IPS-18c (cell line): ENCODE results near the gene POT1.

Source experiments
- H3K4me3 ChIP-seq: 2 replicates; pipeline ENCODE4 v1.7.0; 2013; ENCODE audit warnings: low read depth, mild to moderate bottlenecking, low read length, moderate library complexity; ENCODE audit not compliant: insufficient read depth
- H3K9me3 ChIP-seq: one replicate; pipeline ENCODE4 v1.6.1; 2013; ENCODE audit warnings: mild to moderate bottlenecking, low read length, moderate library complexity; ENCODE audit not compliant: control insufficient read depth, insufficient read depth

The POT1 gene

DNA sequence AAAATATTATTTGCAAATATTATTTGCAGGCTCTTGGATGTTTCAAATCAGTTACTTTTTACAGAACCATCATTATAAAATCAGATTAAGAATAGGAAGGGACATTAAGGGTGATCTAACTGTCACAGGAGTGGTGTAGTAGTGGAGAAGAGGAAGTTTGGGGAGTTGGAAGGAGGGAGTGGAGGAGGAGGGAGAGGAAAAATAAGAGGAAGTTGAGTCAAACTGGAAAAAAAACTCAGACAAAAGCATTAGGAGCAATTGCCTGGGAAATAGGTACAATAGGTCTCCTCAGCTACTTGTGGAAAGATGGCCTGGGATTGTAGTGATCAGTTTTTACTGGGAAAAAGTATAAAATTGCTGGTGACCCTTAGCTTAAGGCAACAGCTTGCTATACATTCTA, 86.3 kb downstream of the POT1 start:
- Histone ChIP-seq H3K9me3 (no peaks in the 10 kb centered on the region), H3K4me3 (no peak overlapping the region)

DNA sequence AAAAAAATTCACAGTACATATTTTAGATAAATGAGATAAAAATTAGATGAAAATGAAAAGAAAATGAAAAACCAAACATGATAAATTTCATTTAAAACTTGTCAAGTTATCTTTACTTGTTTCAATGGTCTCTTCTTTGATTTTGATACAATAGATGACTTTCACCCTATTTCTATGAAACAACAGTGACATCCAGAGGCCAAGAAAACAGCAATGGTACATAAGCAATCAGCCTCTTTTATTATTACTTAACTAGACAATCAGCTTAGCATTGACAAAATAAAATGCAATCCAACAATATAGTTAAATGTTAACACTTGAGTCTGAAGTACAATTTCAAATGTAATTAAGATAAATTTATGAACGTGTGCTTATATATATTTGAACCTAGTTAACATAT, 89.2 kb downstream of the POT1 start:
- H3K9me3 ChIP-seq = no peaks in the 10 kb centered on the region
- H3K4me3 ChIP-seq = no peak overlapping the region

DNA sequence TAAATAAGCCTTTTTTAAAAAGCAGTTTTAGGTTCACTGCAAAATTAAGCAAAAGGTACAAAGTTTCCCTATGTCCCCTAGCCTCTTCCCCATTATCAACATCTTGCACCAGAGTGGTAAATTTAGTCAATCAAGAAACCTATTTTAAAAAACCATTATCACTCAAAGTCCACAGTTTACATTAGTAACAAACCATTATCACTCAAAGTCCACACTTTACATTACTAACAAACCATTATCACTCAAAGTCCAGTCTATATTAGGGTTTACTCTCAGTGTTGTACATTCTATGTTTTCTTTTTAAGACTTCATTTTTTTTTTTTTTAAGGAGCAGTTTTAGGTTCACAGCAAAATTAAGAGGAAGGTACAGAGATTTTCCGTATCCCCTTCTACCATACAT, 89.9 kb downstream of the POT1 start:
- no peaks in the 10 kb centered on the region for H3K9me3 ChIP-seq
- no peak overlapping the region for H3K4me3 ChIP-seq

DNA sequence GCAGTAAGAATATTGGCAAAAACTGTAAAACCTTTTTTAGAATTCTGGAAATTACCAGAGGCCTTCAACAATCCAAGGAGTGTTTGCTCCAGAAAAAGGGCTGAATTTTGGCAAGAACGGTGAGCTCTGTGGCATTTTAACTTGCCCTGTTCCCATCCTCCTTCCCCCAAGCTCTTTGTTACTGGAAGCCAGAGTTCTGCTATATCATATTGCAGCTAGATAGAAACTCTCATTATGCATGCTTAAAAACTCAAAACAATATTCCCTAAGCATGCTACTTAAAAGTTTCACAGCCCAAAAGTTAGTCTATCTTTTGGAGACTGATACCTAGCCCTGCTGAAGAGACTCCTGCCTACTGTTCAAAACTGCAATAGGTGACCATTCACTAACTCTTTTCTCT, 93.5 kb downstream of the POT1 start:
- H3K4me3 ChIP-seq = no peak overlapping the region
- H3K9me3 ChIP-seq = no peaks in the 10 kb centered on the region

DNA sequence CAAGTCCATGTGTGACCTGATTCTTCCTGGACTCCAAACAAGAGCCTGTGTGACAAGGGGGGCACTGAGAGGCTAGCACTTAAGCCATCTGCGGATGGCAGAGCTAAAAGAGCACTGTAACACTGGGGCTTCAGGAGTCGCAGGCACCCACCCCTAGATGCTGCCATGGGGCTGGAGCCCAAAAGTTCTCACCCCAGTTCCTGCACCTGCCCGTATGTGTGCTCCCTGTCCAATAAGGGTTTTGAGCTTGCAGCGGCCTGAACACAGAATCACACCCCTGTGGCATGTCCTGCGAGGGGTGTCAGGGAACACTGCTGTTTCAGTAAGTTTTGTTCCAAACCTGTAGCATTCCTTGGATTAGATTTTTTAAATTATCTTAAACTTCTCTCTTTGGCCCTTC, 110.8 kb downstream of the POT1 start:
- Histone ChIP-seq H3K4me3 (no peak overlapping the region), H3K9me3 (peaks cover 5% of the 10 kb centered on the region)

DNA sequence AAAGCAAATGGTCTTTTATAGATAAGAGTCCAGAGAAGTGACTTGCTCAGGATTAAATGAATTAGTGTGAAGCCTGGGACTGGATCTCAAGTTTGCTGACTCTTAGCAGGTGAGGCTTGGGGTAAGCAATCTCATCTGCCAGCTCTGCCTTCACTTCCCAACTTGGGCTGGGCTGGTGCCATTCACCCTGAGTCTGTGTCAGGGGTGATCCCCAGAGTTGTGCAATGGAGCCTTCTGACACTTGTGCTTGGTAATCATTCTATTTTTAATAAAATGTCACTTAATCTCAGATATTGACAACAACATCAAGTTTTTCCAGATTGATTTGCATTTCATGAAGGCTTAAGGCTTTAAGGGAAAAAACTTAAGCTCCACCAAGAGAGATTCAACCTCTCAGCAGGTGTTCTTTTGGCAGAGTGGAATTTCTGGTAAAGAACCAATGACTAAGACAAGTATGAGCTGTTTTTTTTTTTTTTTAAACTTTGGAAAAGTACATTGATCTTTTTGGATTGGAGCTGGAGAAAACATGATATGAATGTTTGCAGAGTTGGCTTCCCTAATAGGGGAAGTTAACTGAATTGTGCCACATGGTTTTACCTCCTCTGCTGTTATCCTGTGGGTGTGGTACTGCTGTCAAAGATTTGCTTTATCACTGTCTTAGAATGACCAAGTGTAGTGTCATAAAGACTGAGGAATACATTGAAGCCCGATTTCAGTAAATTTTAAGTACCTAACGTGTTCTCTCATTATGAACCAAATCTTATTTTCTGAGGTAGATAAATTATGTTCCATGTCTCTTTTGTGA, 115.4 kb downstream of the POT1 start:
- Histone ChIP-seq H3K9me3 (peaks cover 5% of the 10 kb centered on the region), H3K4me3 (no peak overlapping the region)

DNA sequence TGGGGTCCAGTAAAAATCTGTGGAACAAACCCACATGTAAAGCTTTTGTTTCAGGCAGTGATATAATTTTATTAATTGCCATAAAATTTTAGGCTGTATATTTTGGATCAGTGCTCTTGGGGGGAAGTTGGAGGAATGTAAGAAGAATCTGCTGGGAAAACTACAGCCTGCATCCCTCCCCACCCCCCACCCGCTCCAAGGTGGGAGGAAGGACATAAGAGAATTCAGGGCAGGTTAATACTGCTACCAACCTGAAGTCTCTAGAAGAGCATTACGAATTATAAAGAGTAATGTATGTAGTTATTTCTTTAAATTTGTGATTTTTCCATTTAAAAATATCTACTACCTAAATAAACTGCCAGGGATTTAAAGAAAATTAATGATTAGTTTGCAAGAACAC, 116.9 kb downstream of the POT1 start:
- Histone ChIP-seq H3K4me3 (no peak overlapping the region), H3K9me3 (no peaks in the 10 kb centered on the region)

DNA sequence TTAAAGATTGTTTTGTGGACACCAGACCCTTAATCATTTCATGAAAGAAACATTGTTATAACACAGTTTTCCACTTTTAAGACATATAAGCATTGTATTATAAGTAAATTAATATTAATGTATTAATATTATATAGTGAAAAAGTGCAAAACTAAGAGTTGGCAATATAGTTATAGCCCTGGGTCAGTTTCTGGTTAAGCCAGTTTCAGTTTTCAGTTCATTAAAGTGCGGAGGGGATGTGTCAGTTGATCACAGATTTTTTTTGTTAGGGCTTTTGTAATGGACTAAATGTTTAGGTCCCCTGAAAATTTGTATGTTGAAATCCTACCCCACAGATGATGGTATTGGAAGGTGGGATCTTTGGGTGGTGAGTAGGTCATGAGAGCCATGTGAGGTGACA, 118.3 kb downstream of the POT1 start:
- no peak overlapping the region for H3K4me3 ChIP-seq

DNA sequence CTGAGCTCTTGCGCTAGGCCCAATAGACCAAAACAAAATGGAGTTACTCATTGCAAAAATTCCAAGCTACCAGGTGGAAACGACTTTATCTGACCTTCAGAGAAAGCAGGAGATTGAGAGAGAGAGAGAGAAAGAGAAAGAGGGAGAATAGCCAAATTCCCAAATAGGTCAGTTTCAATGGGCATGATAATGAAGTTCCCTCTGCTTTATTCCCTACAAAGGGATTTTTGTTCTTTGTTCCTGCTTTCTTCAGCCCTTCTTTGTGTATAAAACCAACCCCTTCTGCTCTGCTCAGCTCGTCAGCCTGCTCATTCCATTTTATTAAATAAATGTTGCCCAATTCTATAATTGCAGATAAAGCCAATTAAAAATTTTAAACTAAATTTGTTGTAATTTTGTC, 119.0 kb downstream of the POT1 start:
- no peak overlapping the region for H3K4me3 ChIP-seq
- H3K9me3 ChIP-seq = no peaks in the 10 kb centered on the region

More for the DNA sequence above, 118.3 kb downstream of the POT1 start:
- H3K9me3 ChIP-seq = no peaks in the 10 kb centered on the region

DNA sequence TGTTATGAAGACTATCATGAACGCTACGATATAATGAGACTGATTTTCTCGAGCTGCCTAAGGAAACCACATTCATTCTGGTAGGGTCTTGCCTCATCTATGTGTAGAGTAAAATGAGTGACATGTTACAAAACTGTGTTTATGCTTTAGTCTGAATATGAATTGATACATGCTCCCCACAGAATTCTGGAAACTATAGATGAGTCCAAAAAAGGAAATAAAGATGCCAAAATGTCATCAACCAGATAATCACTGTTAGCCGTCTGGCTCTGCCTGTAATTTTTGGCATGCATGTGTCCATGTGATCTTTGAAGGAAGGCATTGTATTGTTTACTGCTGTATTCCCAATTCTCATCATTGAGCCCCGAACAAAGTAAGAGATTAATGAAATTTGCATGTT, 121.4 kb downstream of the POT1 start:
- Histone ChIP-seq H3K9me3 (no peaks in the 10 kb centered on the region), H3K4me3 (no peak overlapping the region)

DNA sequence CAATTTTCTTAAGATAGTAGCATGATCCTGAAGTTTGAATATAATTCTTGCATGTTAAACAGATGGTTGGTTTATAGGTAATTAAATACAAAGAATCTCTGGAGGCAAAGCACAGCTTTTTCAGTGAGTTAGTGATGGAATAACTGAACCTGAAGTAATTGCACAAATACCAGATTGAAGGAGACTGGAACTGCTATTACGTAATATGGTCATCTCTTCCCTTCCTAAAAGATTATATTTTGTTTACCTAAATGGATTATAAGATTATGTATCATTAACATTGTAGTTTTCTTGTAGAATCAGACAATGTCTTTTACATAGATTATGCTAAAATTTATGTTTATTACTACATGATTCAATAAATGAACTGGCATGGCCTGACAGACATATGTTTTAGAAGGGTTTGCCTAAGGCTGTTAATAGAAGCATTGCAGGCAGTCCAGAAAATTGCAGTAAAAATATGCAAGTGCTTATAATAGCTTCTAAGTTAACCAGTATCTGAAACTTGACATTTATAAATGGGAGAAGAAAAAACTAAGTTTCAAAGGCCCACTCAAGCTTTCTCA, 128.2 kb downstream of the POT1 start:
- H3K4me3 ChIP-seq = no peak overlapping the region
- H3K9me3 ChIP-seq = no peaks in the 10 kb centered on the region

DNA sequence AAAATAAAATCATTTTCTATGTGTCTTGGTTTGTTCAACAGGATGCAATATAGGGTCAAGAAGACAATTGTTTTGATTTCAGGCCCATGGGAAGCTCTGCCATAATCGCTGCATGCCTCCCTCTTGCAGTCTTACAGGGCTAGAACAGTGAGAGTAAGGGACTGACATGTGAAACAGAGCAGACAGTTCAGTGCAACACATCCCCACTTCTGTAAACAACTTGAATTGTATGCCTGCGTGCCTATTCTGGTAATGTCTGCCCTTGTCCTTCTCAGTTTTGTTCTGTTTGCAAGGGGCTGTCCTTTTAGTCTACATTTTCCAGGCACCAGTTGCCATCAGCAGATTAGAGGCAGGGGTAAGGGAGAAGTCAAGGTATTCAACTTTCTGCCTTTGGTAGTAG, 129.2 kb downstream of the POT1 start:
- Histone ChIP-seq H3K9me3 (no peaks in the 10 kb centered on the region), H3K4me3 (no peak overlapping the region)

DNA sequence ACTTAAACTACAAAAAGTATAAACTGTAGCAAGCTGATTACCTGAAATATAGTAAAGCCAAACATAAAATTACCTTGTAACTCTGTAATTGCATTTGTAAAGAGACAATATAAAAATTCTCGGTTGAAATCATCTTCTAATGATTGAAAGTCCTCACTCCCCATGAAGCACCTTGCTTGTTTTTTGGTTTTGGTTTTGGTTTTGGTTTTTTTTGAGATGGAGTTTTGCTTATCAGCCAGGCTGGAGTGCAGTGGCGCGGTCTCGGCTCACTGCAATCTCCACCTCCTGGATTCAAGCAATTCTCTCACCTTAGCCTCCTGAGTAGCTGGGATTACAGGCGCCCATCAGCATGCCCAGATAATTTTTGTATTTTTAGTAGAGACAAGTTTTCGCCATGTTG, 130.2 kb downstream of the POT1 start:
- Histone ChIP-seq H3K9me3 (no peaks in the 10 kb centered on the region), H3K4me3 (no peak overlapping the region)

DNA sequence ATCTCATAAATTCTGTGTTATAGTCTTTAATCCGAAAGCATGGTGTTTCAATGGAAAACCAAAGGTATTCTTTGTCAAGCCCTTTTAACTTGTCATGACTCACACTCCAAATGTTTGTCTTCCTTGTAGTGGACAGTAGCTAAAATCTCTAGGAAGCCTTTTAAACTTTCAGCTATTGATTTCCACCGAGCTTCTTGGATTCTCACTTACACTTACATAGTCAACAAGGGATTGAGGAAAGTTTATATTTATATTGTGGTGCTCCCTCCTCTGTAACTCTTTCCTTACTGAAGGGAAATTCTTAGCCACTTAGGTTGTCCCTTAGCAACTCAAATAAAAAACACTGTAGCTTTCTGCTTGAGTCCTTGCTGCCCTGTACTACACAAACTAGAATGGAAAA, 132.9 kb downstream of the POT1 start:
- H3K4me3 ChIP-seq = no peak overlapping the region
- no peaks in the 10 kb centered on the region for H3K9me3 ChIP-seq

DNA sequence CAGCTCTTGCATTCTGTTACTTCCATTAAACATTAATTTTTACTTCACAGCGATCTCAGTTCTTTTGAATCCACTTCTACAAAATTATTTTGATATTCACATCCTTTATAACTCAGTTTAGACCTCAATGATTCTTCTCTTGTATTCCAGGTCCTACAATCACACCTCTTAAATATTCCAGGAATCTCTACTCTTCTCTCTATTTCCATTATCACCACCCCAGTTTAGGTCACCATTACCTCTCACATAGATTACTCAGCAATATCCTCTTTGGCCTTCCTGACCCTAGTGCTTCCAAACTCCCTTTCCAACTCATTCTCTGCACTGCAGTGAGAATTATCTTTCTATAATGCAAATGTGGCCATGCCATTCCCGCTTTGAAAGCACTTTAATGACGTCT, 136.9 kb downstream of the POT1 start:
- Histone ChIP-seq H3K9me3 (no peaks in the 10 kb centered on the region), H3K4me3 (no peak overlapping the region)

DNA sequence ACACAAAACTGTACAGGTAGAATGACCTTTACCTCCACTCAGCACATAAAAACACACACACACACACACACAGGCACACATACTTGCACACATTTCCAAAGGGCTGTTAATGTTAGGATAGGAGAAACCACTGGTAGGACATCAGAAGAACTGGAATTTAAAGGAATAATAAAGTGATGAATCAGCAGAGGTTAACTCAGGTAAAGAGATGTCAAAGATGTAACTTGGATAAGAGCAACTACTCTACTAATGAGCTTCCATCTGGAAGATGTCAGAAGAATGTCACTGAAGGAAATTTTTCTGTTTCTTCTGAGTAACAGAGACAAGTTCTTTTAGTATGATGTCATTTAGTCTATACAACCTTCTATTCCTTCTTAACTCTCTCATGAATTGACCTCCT, 137.6 kb downstream of the POT1 start:
- Histone ChIP-seq H3K9me3 (no peaks in the 10 kb centered on the region), H3K4me3 (no peak overlapping the region)

DNA sequence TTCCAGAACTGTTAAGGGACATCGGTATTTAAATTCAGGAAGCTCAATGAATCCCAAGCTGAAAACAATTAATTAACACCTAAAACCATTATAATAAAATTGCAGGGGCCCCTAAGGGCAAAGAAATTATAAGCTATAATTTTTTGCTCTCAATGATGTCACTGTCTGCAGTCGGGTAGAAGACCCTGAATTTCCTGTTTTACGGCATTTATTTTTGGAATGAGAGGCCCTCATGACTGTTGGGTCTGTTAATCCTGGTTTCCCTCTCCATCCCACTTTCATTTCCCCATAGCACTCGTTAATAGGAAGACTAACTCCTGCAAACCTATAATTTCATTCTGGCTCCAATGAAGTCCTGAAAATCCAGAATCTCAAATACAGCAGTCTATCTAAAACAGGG, 138.2 kb downstream of the POT1 start:
- no peak overlapping the region for H3K4me3 ChIP-seq

DNA sequence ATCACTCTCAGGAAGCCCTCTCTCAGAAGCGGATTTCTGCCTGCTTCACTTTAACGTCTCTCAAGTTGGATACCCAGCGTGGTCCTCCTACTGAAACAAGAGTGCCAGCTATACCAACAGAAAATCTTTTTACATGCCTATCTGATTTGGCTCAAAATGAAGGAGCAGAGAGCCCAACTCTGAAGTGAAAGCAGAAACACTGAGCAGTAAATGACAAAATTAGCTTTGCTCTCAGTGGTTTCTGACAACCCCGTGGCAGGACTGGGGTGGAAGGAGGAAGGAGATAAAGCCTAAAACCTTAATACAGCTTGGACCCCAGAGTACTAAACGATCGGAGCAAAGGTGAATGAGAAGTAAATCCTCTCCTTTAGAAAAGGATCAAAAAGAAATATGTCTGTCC, 139.0 kb downstream of the POT1 start:
- H3K4me3 ChIP-seq = no peak overlapping the region
- H3K9me3 ChIP-seq = no peaks in the 10 kb centered on the region

More for the DNA sequence above, 138.2 kb downstream of the POT1 start:
- H3K9me3 ChIP-seq = no peaks in the 10 kb centered on the region

DNA sequence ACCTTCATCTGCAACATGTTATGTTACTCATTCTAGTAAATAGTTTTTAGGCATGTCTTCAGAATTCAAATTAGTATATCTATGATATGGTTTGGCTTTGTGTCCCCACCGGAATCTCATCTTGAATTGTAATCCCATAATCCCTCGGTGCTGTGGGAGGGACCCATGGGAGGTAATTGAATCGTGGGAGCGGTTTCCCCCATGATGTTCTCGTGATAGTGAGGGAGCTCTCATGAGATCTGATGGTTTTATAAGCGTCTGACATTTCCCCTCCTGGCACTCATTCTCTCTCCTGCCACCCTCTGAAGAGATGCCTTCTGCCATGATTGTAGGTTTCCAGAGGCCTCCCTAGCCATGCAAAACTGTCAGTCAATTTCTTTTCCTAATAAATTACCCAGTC, 143.6 kb downstream of the POT1 start:
- H3K4me3 ChIP-seq = no peak overlapping the region
- H3K9me3 ChIP-seq = no peaks in the 10 kb centered on the region
